Adrenal gland (tissue), 12 donors: ENCODE measurements around the gene PAX7. TPM values are rescaled to one million over a fixed set of nuclear protein-coding genes. Genes with fewer than 3 reads are reported as not detected.

Experiments used
- DNase-seq, 7 donors: peaks; one replicate each; pipeline ENCODE4 v3.0.0-alpha.2; 2019 to 2020
- H3K27ac ChIP-seq, 5 donors: fragments of 200-600 bp; sonication (generic) in 4 of 5; 1 replicate in 3 of 5; 2 replicates in 2 of 5; pipeline versions ENCODE4 v1.5.1 to v1.8.0; 2016 to 2020; ENCODE audit warnings: mild to moderate bottlenecking in 1 of 5
- H3K27me3 ChIP-seq: fragments of 200-600 bp; 2 replicates; pipeline ENCODE4 v1.8.0; 2021
- H3K36me3 ChIP-seq, 2 donors: fragments of 200-600 bp; replicated peaks in 1 of 2; 1 replicate in 1 of 2; 2 replicates in 1 of 2; pipeline versions ENCODE4 v1.5.1 to v1.8.0; 2018 to 2022
- H3K4me1 ChIP-seq, 2 donors: fragments of 200-600 bp; replicated peaks in 1 of 2; 1 replicate in 1 of 2; 2 replicates in 1 of 2; pipeline versions ENCODE4 v1.5.1 to v1.8.0; 2018 to 2021
- H3K4me3 ChIP-seq, 4 donors: fragments of 200-600 bp; sonication (generic) in 3 of 4; one replicate each; pipeline ENCODE4 v1.5.1; 2016 to 2018
- H3K9me3 ChIP-seq, 3 donors: fragments of 200-600 bp; sonication (generic) in 1 of 3; replicated peaks in 1 of 3; 1 replicate in 2 of 3; 2 replicates in 1 of 3; pipeline versions ENCODE4 v1.5.1 to v1.8.0; 2016 to 2021
- POLR2A ChIP-seq, 2 donors: fragments of 450-650 bp; IDR thresholded peaks; one replicate each; pipeline ENCODE4 v1.6.1; 2017; ENCODE audit warnings: antibody characterized with exemption in 2 of 2, mild to moderate bottlenecking in 2 of 2, moderate library complexity in 1 of 2
- WGBS, 4 donors: extraction: QIAGEN DNeasy Blood & Tissue Kit in 2 of 4; methylation state at CpG; one replicate each; pipeline versions ENCODE4 v1.1.5 to v1.1.7; 2013 to 2017; 5-methylcytosine and 5-hydroxymethylcytosine counted together
- intact Hi-C, 2 donors: fragments of 100-400 bp; cut with DNase I; formaldehyde crosslinking; loops; one replicate each; pipeline versions ENCODE4 v1.14.1 to v1.15.0; 2022 to 2023
- polyA plus RNA-seq, 3 donors: library from polyadenylated mRNA; stranded (reverse); fragments of 200-250 nt in 2 of 3; fragments of 350-450 nt in 1 of 3; fragmentation: Illumina TruSeq in 1 of 3; extraction: RNeasy Lipid Tissue Mini Kit (QIAGEN cat#74804) in 1 of 3; gene quantifications; one replicate each; pipeline ENCODE4 v1.2.3, GENCODE V29; 2013 to 2014
- total RNA-seq, 9 donors: library from RNA; depleted of rRNA in 4 of 9; stranded (reverse); fragments of >200 nt in 4 of 9; fragments of 120-200 nt in 1 of 9; fragmentation: NEBNext Ultra II Directional in 1 of 9; extraction: Animal tissue kit (Norgen Biotek cat#: 25700) in 1 of 9; gene quantifications; one replicate each; pipeline versions ENCODE4 v1.1.0 to v1.2.4, GENCODE V29; 2013 to 2023
- TF ChIP-seq, protein P1 (sequence below), 6 experiments: fragments of 450-650 bp in 4 of 6; fragments of 200-600 bp in 2 of 6; sonication (generic) in 1 of 6; IDR thresholded peaks; 1 replicate in 5 of 6; 2 replicates in 1 of 6; pipeline versions ENCODE4 v1.5.1 to v1.8.0; 2016 to 2021; ENCODE audit warnings: antibody characterized with exemption in 6 of 6, mild to moderate bottlenecking in 2 of 6, moderate library complexity in 1 of 6
- donor health status: healthy with polysubstance abuse.
- donor health status: Bipolar disorder and iron deficiency.
- donor health status: DM: yes; HTN: yes; CAD: no.
- donor health status: DM: no; HTN: no; CAD: no.
- donor health status: DM: no; HTN: no; CAD: no.
- donor health status: DM: yes; HTN: yes; CAD: no.

PAX7 gene
- total and polyA plus RNA-seq, 12 donors = not detected

DNA sequence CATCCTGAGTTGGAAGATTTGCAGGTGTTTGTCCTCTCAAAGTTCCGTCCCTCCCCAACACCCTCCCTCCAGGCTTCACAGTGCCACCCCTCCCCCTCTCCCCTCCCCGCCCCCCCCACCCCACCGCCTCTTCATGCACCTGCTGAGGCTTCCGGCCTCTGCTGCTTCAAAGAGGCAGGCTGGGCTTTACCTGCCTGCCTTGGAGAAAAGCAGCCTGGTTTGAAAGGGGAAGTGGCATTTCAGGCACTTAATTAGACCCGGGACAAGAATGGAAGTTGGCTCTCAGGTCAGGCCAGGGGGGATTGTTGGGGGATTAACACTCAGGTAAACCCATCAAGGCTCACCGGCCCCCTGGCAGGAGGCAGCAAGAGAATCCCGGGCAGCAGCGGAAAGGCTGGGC, 21.1 kb downstream of the PAX7 start:
- TF ChIP-seq POLR2A (IDR thresholded peaks at IDR 0.05) = no peak
- TF ChIP-seq, protein P1, sequence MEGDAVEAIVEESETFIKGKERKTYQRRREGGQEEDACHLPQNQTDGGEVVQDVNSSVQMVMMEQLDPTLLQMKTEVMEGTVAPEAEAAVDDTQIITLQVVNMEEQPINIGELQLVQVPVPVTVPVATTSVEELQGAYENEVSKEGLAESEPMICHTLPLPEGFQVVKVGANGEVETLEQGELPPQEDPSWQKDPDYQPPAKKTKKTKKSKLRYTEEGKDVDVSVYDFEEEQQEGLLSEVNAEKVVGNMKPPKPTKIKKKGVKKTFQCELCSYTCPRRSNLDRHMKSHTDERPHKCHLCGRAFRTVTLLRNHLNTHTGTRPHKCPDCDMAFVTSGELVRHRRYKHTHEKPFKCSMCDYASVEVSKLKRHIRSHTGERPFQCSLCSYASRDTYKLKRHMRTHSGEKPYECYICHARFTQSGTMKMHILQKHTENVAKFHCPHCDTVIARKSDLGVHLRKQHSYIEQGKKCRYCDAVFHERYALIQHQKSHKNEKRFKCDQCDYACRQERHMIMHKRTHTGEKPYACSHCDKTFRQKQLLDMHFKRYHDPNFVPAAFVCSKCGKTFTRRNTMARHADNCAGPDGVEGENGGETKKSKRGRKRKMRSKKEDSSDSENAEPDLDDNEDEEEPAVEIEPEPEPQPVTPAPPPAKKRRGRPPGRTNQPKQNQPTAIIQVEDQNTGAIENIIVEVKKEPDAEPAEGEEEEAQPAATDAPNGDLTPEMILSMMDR (IDR thresholded peaks at IDR 0.05) = no peak
- no peak overlapping the region for H3K4me3 ChIP-seq
- no peak for DNase-seq
- 11 to 31% (median 14%) methylated on average over 4 to 8 of the region's 8 CpGs for WGBS, 4 donors
- no peak overlapping the region for H3K27ac ChIP-seq
- no peaks in the 10 kb centered on the region for H3K9me3 ChIP-seq
- H3K4me1 ChIP-seq = peaks cover 0 to 5% of the 10 kb centered on the region in 2 donors
- no peaks in the 10 kb centered on the region for H3K36me3 ChIP-seq
- intact Hi-C loops = no loop called here
- H3K27me3 ChIP-seq = peaks cover 65% of the 10 kb centered on the region

DNA sequence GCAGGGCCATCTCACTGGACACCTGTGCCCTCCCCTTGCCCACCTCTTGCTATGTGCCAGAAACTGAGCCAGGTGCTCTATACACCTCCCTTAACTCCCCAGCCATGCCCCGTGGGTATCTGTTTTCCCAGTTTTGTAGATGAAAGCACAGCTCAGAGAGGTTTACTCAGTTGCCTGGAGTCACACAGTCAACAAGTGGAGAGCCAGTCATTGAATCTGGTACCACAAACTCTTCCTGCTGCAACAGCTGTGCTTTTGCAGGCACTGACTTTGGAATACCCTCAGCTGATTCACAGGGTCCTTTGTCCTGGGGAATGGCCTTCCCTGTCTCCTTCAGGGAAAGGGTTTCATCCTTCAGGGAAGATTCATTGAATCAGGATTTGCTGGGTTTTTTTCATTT, 22.1 kb downstream of the PAX7 start:
- DNase-seq = no peak
- H3K4me3 ChIP-seq = no peak overlapping the region
- no peaks in the 10 kb centered on the region for H3K36me3 ChIP-seq
- no peaks in the 10 kb centered on the region for H3K9me3 ChIP-seq
- intact Hi-C loops = no loop called here
- no peak overlapping the region for H3K27ac ChIP-seq
- H3K4me1 ChIP-seq = no peaks in the 10 kb centered on the region
- TF ChIP-seq POLR2A (IDR thresholded peaks at IDR 0.05) = no peak
- TF ChIP-seq, protein P1 (IDR thresholded peaks at IDR 0.05) = no peak
- 0 to 18% (median 13%) methylated on average over 1 of the region's 1 CpG for WGBS, 4 donors
- H3K27me3 ChIP-seq = peaks cover 56% of the 10 kb centered on the region

DNA sequence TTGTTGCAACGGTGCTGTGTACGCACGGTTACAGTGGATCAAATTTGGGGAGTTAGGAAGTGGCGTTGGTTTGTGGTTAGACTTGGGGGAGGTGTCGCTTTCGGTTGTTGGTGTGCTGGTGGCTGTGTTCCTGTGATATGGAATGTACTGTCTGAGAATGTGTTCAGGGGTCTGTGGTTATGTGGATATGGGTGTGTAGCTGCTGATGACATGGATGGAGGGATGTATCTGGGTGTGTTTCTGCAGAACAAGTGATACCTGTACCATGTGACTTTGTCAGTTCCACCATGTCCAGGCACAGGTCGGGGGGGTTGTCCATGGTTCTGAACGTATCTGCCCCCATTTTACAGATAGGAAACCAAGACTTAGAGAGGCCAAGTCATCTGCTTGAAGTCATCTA, 22.7 kb downstream of the PAX7 start:
- Histone ChIP-seq H3K27ac (no peak overlapping the region), H3K4me1 (no peaks in the 10 kb centered on the region), H3K4me3 (no peak overlapping the region), H3K36me3 (no peaks in the 10 kb centered on the region), H3K9me3 (no peaks in the 10 kb centered on the region), H3K27me3 (peaks cover 51% of the 10 kb centered on the region)
- intact Hi-C loops = no loop called here
- TF ChIP-seq, protein P1 (IDR thresholded peaks at IDR 0.05) = no peak
- no peak for TF ChIP-seq POLR2A (IDR thresholded peaks at IDR 0.05)
- DNase-seq = no peak
- 37 to 61% (median 52%) methylated on average over 6 to 8 of the region's 8 CpGs for WGBS, 4 donors

DNA sequence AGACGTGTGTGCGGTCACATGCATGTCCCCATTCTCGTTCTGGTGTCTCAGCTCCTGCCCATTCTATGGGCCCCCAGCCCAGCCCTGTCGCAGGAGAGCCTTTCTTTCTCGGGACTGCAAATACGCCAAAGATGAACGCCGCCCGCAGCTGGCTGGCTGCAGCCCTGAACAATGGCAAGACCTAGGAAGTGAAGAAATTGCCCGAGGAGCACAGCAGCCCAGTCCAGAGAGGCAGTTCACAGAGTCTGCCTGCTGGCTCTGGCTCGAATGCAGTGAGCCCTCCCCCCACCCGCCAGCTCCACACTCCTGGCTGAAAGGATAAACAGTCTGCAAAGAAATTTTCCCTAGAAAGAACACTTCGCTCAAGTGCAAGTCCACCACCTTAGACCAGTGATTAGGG, 23.3 kb downstream of the PAX7 start:
- TF ChIP-seq POLR2A (IDR thresholded peaks at IDR 0.05) = no peak
- TF ChIP-seq, protein P1 (IDR thresholded peaks at IDR 0.05) = no peak
- no peaks in the 10 kb centered on the region for H3K4me1 ChIP-seq
- no peak overlapping the region for H3K27ac ChIP-seq
- no peak for DNase-seq
- no peak overlapping the region for H3K4me3 ChIP-seq
- 23 to 34% (median 31%) methylated on average over 9 to 13 of the region's 13 CpGs for WGBS, 4 donors
- peaks cover 47% of the 10 kb centered on the region for H3K27me3 ChIP-seq
- intact Hi-C loops = no loop called here
- no peaks in the 10 kb centered on the region for H3K9me3 ChIP-seq
- H3K36me3 ChIP-seq = no peaks in the 10 kb centered on the region
